Spinal cord (tissue), 10 donors: ENCODE data around the gene DUSP19. TPM values are rescaled to one million over a fixed set of nuclear protein-coding genes. Genes with fewer than 3 reads are reported as not detected.
"Not testable (repeated sequence)": the region's sequence is repeated elsewhere in the genome, so short reads cannot be mapped to it uniquely, and the experiment has no call there.

ENCODE experiments used
- DNase-seq, 6 donors: peaks; one replicate each; pipeline versions ENCODE4 v3.0.0 to v3.0.0-alpha.2; 2013 to 2015; ENCODE audit warnings: low spot score in 6 of 6, low read depth in 4 of 6
- H3K27ac ChIP-seq: one replicate; pipeline ENCODE4 v1.5.1; 2013; ENCODE audit warnings: low read depth, low read length, control low read depth
- H3K27me3 ChIP-seq: one replicate; pipeline ENCODE4 v1.6.1; 2013; ENCODE audit warnings: low read length; ENCODE audit not compliant: control insufficient read depth, insufficient read depth
- H3K36me3 ChIP-seq: one replicate; pipeline ENCODE4 v1.6.1; 2013; ENCODE audit warnings: low read length; ENCODE audit not compliant: control insufficient read depth, insufficient read depth
- H3K4me1 ChIP-seq: one replicate; pipeline ENCODE4 v1.6.1; 2013; ENCODE audit warnings: low read length; ENCODE audit not compliant: control insufficient read depth, insufficient read depth
- H3K4me3 ChIP-seq: one replicate; pipeline ENCODE4 v1.5.1; 2013; ENCODE audit warnings: low read depth, low read length, control low read depth
- H3K9me3 ChIP-seq: one replicate; pipeline ENCODE4 v1.6.1; 2013; ENCODE audit warnings: low read length; ENCODE audit not compliant: control insufficient read depth, insufficient read depth
- WGBS: methylation state at CpG from one replicate; pipeline ENCODE4 v1.1.5; 2013; ENCODE audit warnings: missing lambda C conversion rate; ENCODE audit not compliant: insufficient coverage; 5-methylcytosine and 5-hydroxymethylcytosine counted together
- polyA plus RNA-seq, 2 donors: library from polyadenylated mRNA; unstranded; fragments of 120-200 nt; gene quantifications; one replicate each; pipeline ENCODE4 v1.2.1, GENCODE V29; 2013; ENCODE audit not compliant: insufficient read length in 2 of 2
- total RNA-seq, 2 donors: library from RNA; depleted of rRNA in 1 of 2; stranded (reverse); fragments of 120-200 nt in 1 of 2; fragments of >200 nt in 1 of 2; gene quantifications; one replicate each; pipeline versions ENCODE4 v1.2.3 to v1.2.4, GENCODE V29; 2013 to 2014
- donor health status: healthy.

DUSP19 gene
- total and polyA plus RNA-seq, 4 donors: 4.4 to 12.2 (median 5.4) TPM

DNA sequence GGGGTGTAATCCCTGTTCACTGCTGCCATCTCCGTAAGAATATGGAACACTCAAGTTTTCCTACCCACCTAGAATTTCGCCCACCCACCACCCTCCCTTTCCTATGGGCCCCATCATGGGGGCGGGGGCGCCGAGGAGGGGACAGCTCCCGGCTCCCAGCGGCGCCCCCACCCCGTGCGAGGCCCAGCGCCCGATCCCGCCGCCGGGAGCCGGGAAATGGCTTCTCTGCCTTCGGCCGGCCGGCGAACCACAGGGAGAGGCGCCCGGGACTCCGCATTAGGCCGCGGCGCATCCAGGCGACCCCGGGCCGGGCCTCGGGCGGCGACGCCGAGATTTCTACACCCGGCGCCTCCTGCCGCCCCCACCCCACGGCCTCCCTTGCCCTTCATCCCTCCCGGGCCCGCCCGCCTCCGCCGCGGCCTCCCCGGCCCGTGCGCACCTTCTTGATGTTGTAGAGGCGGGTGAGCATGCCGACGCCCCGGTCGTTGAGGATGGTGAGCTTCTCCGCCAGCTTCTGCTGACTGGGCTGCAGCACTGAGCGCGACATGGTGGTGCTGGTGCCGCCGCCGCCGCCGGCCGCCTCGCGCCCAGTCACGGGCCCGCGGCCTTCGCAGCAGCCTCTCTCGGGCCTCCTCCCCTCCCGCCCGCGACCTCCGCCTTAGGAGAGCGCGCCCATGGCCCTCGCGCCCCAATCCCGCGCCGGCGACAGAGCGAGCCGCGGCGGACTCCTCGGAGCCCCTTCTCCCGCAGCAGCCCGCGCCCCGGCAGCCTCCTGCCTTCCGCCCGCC is 40.8 kb upstream of the DUSP19 start:
- no peaks in the 10 kb centered on the region for H3K9me3 ChIP-seq
- no peaks in the 10 kb centered on the region for H3K36me3 ChIP-seq
- H3K4me1 ChIP-seq: peaks cover 5% of the 10 kb centered on the region
- under 1% methylated on average over 90 of the region's 91 CpGs for WGBS
- no peaks in the 10 kb centered on the region for H3K27me3 ChIP-seq
- peak overlapping the region; percentile 61 for H3K4me3 ChIP-seq
- DNase-seq: peak; percentile 24 to 80 (median 38)
- peak overlapping the region; percentile 84 for H3K27ac ChIP-seq

DNA sequence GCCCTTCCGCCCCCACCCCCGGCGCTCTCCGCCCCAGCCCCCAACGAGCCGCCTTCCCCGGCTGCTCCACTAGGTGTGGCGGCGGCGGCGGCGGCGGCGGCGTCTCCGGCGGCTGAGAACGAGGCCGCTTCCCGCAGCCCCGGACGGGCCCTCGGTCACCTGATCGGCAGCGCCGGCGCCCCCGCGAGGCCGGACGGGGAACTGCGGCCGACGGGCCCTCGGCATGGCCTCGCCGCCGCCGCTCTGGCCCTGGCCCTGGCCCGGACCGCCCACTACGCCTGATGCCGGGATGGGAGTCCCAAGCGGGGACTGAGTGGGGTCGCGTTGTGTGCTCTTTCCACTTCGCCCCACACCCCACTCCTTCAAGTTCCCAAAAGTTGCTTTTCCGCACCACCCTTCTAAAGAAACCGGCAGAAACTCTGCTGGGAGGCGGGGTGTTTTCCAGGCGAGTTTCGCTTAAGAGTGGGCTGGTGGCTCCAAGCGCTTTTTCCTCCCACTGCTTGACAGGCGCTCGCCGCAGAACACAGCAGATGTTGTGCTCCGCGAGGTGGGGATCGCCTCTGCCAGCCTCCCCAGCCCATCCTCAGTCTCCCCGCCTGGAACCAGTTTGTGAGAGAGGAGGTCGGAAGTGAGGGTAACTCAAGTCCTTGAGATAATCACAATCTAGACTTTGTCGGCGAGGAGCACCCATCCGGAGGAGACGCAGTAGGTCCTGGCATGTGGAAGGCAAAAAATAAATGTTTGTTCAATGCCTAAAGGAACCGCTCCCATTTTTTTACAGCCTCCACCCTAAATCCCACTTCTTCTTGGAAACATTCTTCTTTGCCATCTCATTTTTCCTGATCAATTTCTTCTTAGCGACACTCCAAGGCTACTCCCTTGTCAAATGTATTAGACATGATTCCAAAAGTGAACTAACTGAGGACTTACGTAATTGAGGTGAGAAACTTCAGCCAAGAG is 39.9 kb upstream of the DUSP19 start, which contains the start of gene NCKAP1:
Gene NCKAP1 (minus strand): TSS at position 117 of the 960 bp plus-strand sequence. CDS start 358 bp downstream, outside the sequence.
- Histone ChIP-seq H3K36me3 (no peaks in the 10 kb centered on the region), H3K27ac (peak within 1 kb of the TSS; percentile 92), H3K4me1 (peaks cover 5% of the 10 kb centered on the region), H3K4me3 (peak within 1 kb of the TSS; percentile 72), H3K9me3 (no peaks in the 10 kb centered on the region), H3K27me3 (no peaks in the 10 kb centered on the region)
- peak; percentile 66 to 96 (median 75) for DNase-seq
- WGBS: 0% methylated on average over 47 of the region's 68 CpGs

DNA sequence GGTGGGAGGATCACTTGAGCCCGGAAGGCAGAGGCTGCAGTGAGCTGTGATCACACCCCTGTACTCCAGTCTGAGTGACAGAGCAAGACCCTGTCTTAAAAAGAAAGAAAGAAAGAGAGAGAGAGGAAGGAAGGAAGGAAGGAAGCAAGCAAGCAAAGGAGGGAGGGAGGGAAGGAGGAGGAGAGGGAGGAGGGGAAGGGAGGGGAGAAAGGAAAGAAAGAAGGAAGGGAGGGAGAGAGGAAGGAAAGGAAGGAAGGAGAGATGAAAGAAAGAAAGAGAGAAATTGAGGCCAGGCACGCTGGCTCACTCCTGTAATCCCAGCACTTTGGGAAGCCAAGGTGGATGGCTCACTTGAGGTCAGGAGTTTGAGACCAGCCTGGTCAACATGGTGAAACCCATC is 37.9 kb upstream of the DUSP19 start:
- Histone ChIP-seq H3K4me1 (peaks cover 5% of the 10 kb centered on the region), H3K27me3 (no peaks in the 10 kb centered on the region), H3K4me3 (no peak overlapping the region), H3K27ac (no peak overlapping the region), H3K9me3 (no peaks in the 10 kb centered on the region), H3K36me3 (no peaks in the 10 kb centered on the region)
- WGBS: 100% methylated on average over 2 of the region's 2 CpGs
- no peak for DNase-seq

DNA sequence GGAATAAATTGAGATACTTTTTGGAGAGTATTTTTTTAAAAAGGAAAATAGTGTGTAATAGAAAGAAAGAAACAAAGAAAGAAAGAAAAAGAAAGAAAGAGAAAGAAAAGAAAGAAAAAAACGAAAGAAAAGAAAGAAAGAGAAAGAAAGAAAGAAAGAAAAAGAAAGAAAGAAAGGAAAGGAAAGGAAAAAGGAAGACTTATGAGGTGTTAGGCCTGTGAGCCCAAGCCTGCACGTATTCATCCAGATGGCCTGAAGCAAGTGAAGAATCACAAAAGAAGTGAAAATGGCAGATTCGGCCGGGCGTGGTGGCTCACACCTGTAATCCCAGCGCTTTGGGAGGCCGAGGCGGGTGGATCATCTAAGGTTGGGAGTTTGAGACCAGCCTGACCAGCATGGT is 35.0 kb upstream of the DUSP19 start:
- H3K4me3 ChIP-seq, H3K27ac ChIP-seq, H3K27me3 ChIP-seq, H3K9me3 ChIP-seq, H3K4me1 ChIP-seq, H3K36me3 ChIP-seq, DNase-seq: not testable (repeated sequence)
- WGBS: 70% methylated on average over 3 of the region's 8 CpGs

DNA sequence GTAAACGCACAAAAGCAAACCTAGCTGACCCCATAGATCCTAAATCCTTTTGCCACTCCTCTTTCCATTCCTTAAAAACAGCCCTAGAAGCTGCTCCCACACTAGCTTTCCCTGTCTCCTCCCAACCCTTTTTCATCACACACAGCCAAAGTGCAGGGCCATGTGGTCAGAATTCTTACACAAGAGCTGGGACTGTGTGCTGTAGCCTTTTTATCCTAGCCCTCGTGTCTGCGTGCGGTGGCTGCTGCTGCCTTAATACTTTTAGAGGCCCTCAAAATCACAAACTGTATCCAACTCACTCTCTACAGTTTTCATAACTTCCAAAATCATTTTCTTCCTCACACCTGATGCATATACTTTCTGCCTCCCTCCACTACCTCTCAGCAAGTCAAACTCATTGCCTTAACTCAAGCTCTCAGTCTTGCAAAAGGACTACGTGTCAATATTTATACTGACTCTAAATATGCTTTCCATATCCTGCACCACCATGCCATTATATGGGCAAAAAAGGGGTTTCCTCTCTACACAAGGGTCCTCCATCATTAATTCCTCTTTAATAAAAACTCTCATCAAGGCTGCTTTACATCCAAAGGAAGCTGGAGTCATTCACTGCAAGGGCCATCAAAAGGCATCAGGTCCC is 30.9 kb upstream of the DUSP19 start:
- not testable (repeated sequence) for H3K9me3 ChIP-seq, H3K4me3 ChIP-seq, H3K36me3 ChIP-seq, H3K4me1 ChIP-seq, H3K27me3 ChIP-seq, H3K27ac ChIP-seq, DNase-seq
- WGBS: 91% methylated on average over 5 of the region's 5 CpGs

DNA sequence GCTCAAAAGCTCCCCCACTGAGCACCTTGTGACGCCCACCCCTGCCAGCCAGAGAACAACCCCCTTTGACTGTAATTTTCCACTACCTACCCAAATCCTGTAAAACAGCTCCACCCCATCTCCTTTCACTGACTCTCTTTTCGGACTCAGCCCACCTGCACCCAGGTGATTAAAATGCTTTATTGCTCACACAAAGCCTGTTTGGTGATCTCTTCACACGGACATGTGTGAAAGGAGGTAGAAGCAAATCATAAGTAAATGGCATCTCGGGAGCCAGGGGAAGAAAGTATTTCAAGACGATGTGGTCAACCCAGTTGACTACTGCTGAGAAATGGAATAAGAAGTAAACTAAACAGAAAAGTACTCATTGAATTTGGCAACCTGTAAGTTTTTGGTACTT is 29.1 kb upstream of the DUSP19 start:
- Histone ChIP-seq H3K27me3 (no peaks in the 10 kb centered on the region), H3K27ac (no peak overlapping the region), H3K36me3 (no peaks in the 10 kb centered on the region), H3K9me3 (no peaks in the 10 kb centered on the region), H3K4me3 (no peak overlapping the region), H3K4me1 (no peaks in the 10 kb centered on the region)
- DNase-seq: no peak
- WGBS: 68% methylated on average over 3 of the region's 5 CpGs

DNA sequence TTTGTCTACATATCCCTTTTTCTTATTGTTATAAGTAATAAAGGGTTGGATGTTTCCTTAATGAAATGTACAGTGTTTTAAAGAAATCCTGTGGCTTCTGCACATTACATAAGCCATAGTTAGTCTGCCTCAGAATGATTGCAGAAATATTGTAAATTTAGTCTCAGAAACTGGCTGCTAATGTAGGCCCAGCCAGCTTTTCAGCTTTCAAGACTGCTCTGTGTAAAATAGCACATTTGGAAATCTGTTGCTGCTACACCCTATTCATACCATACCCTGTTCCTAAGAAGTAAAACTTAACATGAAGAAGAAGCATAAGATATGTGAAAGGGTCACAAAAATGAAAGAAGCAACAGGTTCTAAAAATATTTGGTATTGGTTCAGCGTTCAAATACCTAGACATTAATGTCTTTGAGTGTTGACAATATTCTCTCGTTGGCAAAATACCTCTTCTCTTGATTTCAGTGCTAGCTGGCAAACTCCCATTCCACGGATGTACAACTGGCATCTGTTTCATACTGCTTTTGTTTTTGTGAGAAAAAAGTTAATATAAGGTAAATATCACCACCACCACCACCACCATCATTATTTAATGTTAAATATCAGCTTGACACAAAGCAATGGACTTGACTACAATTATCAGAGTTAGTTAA is 21.1 kb upstream of the DUSP19 start:
- no CpG with 5 or more reads among the region's 3 CpGs for WGBS
- H3K36me3 ChIP-seq: no peaks in the 10 kb centered on the region
- H3K27ac ChIP-seq: no peak overlapping the region
- H3K4me1 ChIP-seq: no peaks in the 10 kb centered on the region
- no peak overlapping the region for H3K4me3 ChIP-seq
- peak in 1 of 6 donors; percentile 58 for DNase-seq
- no peaks in the 10 kb centered on the region for H3K27me3 ChIP-seq
- H3K9me3 ChIP-seq: no peaks in the 10 kb centered on the region

DNA sequence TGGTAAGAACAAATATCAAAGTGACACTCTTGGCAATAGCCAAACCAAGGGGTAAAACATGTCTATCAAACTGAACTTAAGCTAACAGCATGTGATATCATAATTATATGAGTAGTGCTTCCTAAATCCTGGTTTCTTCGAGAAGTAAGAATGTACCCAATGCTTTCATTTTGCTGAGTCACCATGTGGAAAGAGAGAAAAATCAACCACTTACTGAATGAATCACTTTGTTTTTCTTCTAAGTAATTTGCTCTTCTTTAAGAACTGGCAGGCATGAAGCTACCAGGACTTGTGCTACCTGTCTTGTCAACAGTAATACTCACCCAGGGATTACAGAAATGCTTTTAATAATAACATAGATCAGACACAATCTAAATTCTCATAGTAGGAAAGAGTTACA is 19.0 kb upstream of the DUSP19 start:
- H3K27ac ChIP-seq: no peak overlapping the region
- H3K36me3 ChIP-seq: no peaks in the 10 kb centered on the region
- no peaks in the 10 kb centered on the region for H3K27me3 ChIP-seq
- no CpG with 5 or more reads among the region's 1 CpG for WGBS
- DNase-seq: no peak
- H3K4me1 ChIP-seq: no peaks in the 10 kb centered on the region
- no peak overlapping the region for H3K4me3 ChIP-seq
- H3K9me3 ChIP-seq: no peaks in the 10 kb centered on the region
